KMS-11 (cell line): ENCODE data around the gene FKRP.

Experiments used
- H2AFZ ChIP-seq: fragments of 200-600 bp; sonication (generic); 2 replicates; pipeline ENCODE4 v1.6.1; 2016; ENCODE audit warnings: antibody characterized with exemption, mixed run types, low read depth
- H3K27ac ChIP-seq: fragments of 200-600 bp; sonication (generic); 2 replicates; pipeline ENCODE4 v1.6.1; 2016; ENCODE audit warnings: mild to moderate bottlenecking, mixed run types
- H3K27me3 ChIP-seq: fragments of 200-600 bp; sonication (generic); 2 replicates; pipeline ENCODE4 v1.6.1; 2017; ENCODE audit warnings: mild to moderate bottlenecking, low read depth, mixed run types, moderate library complexity; ENCODE audit not compliant: insufficient read depth
- H3K36me3 ChIP-seq: fragments of 200-600 bp; sonication (generic); 2 replicates; pipeline ENCODE4 v1.6.1; 2017; ENCODE audit warnings: mild to moderate bottlenecking, mixed run types; ENCODE audit not compliant: insufficient read depth
- H3K4me1 ChIP-seq: fragments of 200-600 bp; sonication (generic); 2 replicates; pipeline ENCODE4 v1.6.1; 2016; ENCODE audit warnings: mild to moderate bottlenecking, low read depth, mixed run types; ENCODE audit not compliant: poor library complexity, severe bottlenecking
- H3K4me2 ChIP-seq: fragments of 200-600 bp; sonication (generic); 2 replicates; pipeline ENCODE4 v1.7.0; 2016; ENCODE audit warnings: mild to moderate bottlenecking, mixed run types
- H3K4me3 ChIP-seq: fragments of 200-600 bp; sonication (generic); IDR thresholded peaks from 2 replicates; pipeline ENCODE4 v1.6.1; 2017; ENCODE audit warnings: low read depth, low read length, mixed read lengths; ENCODE audit not compliant: insufficient read depth
- H3K79me2 ChIP-seq: fragments of 200-600 bp; sonication (generic); 2 replicates; pipeline ENCODE4 v1.6.1; 2016; ENCODE audit warnings: low read depth, mixed run types; ENCODE audit not compliant: insufficient read depth
- H3K9ac ChIP-seq: fragments of 200-600 bp; sonication (generic); 2 replicates; pipeline ENCODE4 v1.6.1; 2016; ENCODE audit warnings: mild to moderate bottlenecking, mixed run types
- H4K20me1 ChIP-seq: fragments of 200-600 bp; sonication (generic); 2 replicates; pipeline ENCODE4 v1.6.1; 2016; ENCODE audit warnings: mild to moderate bottlenecking, mixed run types; ENCODE audit not compliant: insufficient read depth
- CTCF ChIP-seq: fragments of 200-600 bp; sonication (generic); conservative IDR thresholded peaks from 2 replicates; pipeline ENCODE4 v1.6.1; 2017; ENCODE audit warnings: low read depth, mild to moderate bottlenecking, antibody characterized with exemption, low read length, moderate library complexity, mixed read lengths

FKRP gene

GRCh38 chr19:46755853-46756543 lies 10.1 kb downstream of the FKRP start:
- Histone ChIP-seq H3K9ac (no peak overlapping the region), H3K27me3 (no peaks in the 10 kb centered on the region), H3K79me2 (no peaks in the 10 kb centered on the region), H4K20me1 (no peaks in the 10 kb centered on the region), H3K27ac (no peak overlapping the region), H3K4me3 (no peak overlapping the region), H3K4me2 (no peak overlapping the region), H3K4me1 (peaks cover 13% of the 10 kb centered on the region), H3K36me3 (no peaks in the 10 kb centered on the region), H2AFZ (no peak overlapping the region)
- no peak for TF ChIP-seq CTCF

- Histone ChIP-seq H3K27me3 (no peaks in the 10 kb centered on the region), H2AFZ (no peak overlapping the region), H3K79me2 (no peaks in the 10 kb centered on the region), H3K27ac (no peak overlapping the region), H3K4me2 (no peak overlapping the region), H4K20me1 (no peaks in the 10 kb centered on the region), H3K4me3 (no peak overlapping the region), H3K36me3 (no peaks in the 10 kb centered on the region), H3K9ac (no peak overlapping the region), H3K4me1 (peaks cover 13% of the 10 kb centered on the region)
- TF ChIP-seq CTCF = no peak
These were observed 10.7 kb downstream of the FKRP start for GRCh38 chr19:46756544-46756888.

- no peak overlapping the region for H3K9ac ChIP-seq
- no peak for TF ChIP-seq CTCF
- H3K79me2 ChIP-seq = no peaks in the 10 kb centered on the region
- H4K20me1 ChIP-seq = no peaks in the 10 kb centered on the region
- H3K27me3 ChIP-seq = no peaks in the 10 kb centered on the region
- no peak overlapping the region for H3K27ac ChIP-seq
- H2AFZ ChIP-seq = no peak overlapping the region
- no peak overlapping the region for H3K4me3 ChIP-seq
- peaks cover 4% of the 10 kb centered on the region for H3K4me1 ChIP-seq
- no peaks in the 10 kb centered on the region for H3K36me3 ChIP-seq
- no peak overlapping the region for H3K4me2 ChIP-seq
These were observed 13.3 kb downstream of the FKRP start for GRCh38 chr19:46759206-46759605.

- no peak for TF ChIP-seq CTCF
- Histone ChIP-seq H3K4me1 (peaks cover 4% of the 10 kb centered on the region), H4K20me1 (no peaks in the 10 kb centered on the region), H3K79me2 (no peaks in the 10 kb centered on the region), H2AFZ (no peak overlapping the region), H3K27ac (no peak overlapping the region), H3K9ac (no peak overlapping the region), H3K27me3 (no peaks in the 10 kb centered on the region), H3K36me3 (no peaks in the 10 kb centered on the region), H3K4me3 (no peak overlapping the region), H3K4me2 (no peak overlapping the region)
These were observed 14.0 kb downstream of the FKRP start for GRCh38 chr19:46759817-46760333.
